ENCODE results near the gene ANKRD33B.

DNA sequence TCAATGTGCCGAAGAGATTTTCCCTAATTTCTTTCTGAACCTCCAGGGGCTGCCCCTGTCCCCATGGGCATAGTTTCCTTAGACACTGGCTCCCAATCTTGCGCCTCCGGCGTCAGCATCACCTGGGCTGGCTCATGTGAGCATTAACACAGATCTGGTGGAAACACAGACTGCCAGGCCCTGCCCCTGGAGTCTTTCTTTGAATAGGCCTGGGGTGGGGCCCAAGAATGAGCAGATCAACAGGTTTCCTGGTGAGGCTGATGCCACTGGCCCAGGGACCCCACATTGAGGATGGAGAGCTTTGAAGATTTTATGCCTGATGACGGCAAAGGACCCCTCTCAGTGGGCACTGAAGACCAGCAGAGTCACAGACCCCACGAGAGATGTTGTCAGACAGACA, 60.8 kb downstream of the ANKRD33B start:
- TF ChIP-seq CTCF (IDR thresholded peaks at IDR 0.05) = no peak
- no peak for TF ChIP-seq POLR2AphosphoS5 (IDR thresholded peaks at IDR 0.05)
